ENCODE measurements around the gene WDFY3. TPM values are rescaled to one million over a fixed set of nuclear protein-coding genes. Genes with fewer than 3 reads are reported as not detected.
"Not testable (repeated sequence)": the region's sequence is repeated elsewhere in the genome, so short reads cannot be mapped to it uniquely, and the experiment has no call there.

WDFY3 gene
- polyA plus RNA-seq, 4 donors, result 3.0 to 33.3 (median 6.4) TPM

GRCh38 chr4:84855774-84856173, 110.7 kb downstream of the WDFY3 start:
- H3K4me1 ChIP-seq (ENCODE audit: control insufficient read depth in 3 of 3, insufficient read depth in 2 of 3, low read depth in 1 of 3, low read length in 2 of 3), result no peaks in the 10 kb centered on the region
- FAIRE-seq, result no peak

DNA sequence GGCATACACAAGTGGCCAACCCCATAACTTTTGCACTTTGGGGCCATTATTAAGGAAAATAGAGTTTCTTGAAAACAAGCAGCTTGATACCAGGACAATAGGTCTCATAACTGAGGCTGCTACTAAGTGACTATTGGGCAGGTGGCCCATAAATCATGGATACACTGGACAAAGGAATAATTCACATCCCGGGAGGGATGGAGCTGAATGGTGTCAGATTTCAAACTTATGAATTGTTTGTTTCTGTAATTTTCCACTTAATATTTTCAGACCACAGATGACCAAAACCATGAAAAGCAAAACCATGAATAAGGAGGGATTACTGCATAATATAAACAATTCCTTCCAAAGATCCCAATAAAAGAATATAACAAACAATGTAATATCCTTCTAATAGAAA, 114.4 kb downstream of the WDFY3 start:
- Histone ChIP-seq H3K4me3 (ENCODE audit: low read depth in 1 of 3, low read length in 3 of 3) (no peak overlapping the region), H3K36me3 (ENCODE audit: control insufficient read depth in 3 of 3, insufficient read depth in 2 of 3, low read depth in 1 of 3, low read length in 3 of 3) (peaks cover 0 to 7% (median 4%) of the 10 kb centered on the region in 3 donors), H3K4me1 (ENCODE audit: control insufficient read depth in 3 of 3, insufficient read depth in 2 of 3, low read depth in 1 of 3, low read length in 2 of 3) (no peaks in the 10 kb centered on the region), H3K27ac (ENCODE audit: low read depth in 1 of 3, low read length in 2 of 3) (no peak overlapping the region), H3K27me3 (ENCODE audit: control insufficient read depth in 3 of 3, insufficient read depth in 3 of 3, low read length in 3 of 3) (no peaks in the 10 kb centered on the region), H3K9me3 (ENCODE audit: control insufficient read depth in 2 of 2, insufficient read depth in 1 of 2, low read depth in 1 of 2, low read length in 1 of 2) (no peaks in the 10 kb centered on the region)
- FAIRE-seq, result no peak
- whole genome bisulfite sequencing, 3 donors, result 56 to 81% (median 71%) methylated on average over 1 of the region's 1 CpG
- DNase-seq, result no peak

More at GRCh38 chr4:84855774-84856173, 110.7 kb downstream of the WDFY3 start:
- Histone ChIP-seq H3K27me3 (ENCODE audit: control insufficient read depth in 3 of 3, insufficient read depth in 3 of 3, low read length in 3 of 3) (no peaks in the 10 kb centered on the region), H3K4me3 (ENCODE audit: low read depth in 1 of 3, low read length in 3 of 3) (no peak overlapping the region), H3K27ac (ENCODE audit: low read depth in 1 of 3, low read length in 2 of 3) (no peak overlapping the region), H3K36me3 (ENCODE audit: control insufficient read depth in 3 of 3, insufficient read depth in 2 of 3, low read depth in 1 of 3, low read length in 3 of 3) (peaks cover 0 to 15% (median 1%) of the 10 kb centered on the region in 3 donors), H3K9me3 (ENCODE audit: control insufficient read depth in 2 of 2, insufficient read depth in 1 of 2, low read depth in 1 of 2, low read length in 1 of 2) (no peaks in the 10 kb centered on the region)
- WGBS, 3 donors, result 84 to 100% (median 92%) methylated on average over 2 of the region's 2 CpGs
- DNase-seq, result no peak

DNA sequence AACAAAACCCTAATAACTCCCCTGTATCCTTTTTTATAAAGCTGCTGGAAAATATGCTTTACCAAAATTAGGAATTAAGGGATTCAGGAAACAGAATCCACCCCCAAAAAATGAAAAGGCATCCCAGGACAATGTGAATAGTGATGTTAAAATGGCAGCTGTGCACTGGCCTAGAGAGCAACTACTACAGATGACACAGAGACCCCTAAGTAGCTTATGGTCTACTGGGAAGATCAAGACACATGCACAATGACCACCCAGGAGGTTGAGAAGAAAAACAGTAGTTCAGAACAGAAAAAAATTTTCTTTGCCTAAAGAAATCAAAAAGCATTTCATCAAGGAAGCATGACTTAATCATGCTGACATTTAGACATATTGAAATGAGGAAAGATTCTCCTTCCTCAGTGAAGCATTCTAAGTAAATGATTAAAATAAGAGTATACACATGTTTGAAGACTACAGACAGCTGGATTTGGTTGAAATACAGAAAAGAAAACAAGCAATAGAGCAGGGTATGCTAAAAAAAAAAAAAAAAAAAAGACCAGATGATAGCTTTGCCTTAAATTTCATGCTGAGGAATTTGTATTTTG, 117.3 kb downstream of the WDFY3 start:
- Histone ChIP-seq H3K4me1 (ENCODE audit: control insufficient read depth in 3 of 3, insufficient read depth in 2 of 3, low read depth in 1 of 3, low read length in 2 of 3) (no peaks in the 10 kb centered on the region), H3K9me3 (ENCODE audit: control insufficient read depth in 2 of 2, insufficient read depth in 1 of 2, low read depth in 1 of 2, low read length in 1 of 2) (no peaks in the 10 kb centered on the region), H3K4me3 (ENCODE audit: low read depth in 1 of 3, low read length in 3 of 3) (no peak overlapping the region), H3K27me3 (ENCODE audit: control insufficient read depth in 3 of 3, insufficient read depth in 3 of 3, low read length in 3 of 3) (no peaks in the 10 kb centered on the region), H3K36me3 (ENCODE audit: control insufficient read depth in 3 of 3, insufficient read depth in 2 of 3, low read depth in 1 of 3, low read length in 3 of 3) (peaks cover 0 to 5% (median 4%) of the 10 kb centered on the region in 3 donors), H3K27ac (ENCODE audit: low read depth in 1 of 3, low read length in 2 of 3) (no peak overlapping the region)
- no peak for FAIRE-seq
- DNase-seq, result no peak

GRCh38 chr4:84848432-84848831, 118.1 kb downstream of the WDFY3 start:
- Histone ChIP-seq H3K27me3 (ENCODE audit: control insufficient read depth in 3 of 3, insufficient read depth in 3 of 3, low read length in 3 of 3) (no peaks in the 10 kb centered on the region), H3K4me3 (ENCODE audit: low read depth in 1 of 3, low read length in 3 of 3) (no peak overlapping the region), H3K36me3 (ENCODE audit: control insufficient read depth in 3 of 3, insufficient read depth in 2 of 3, low read depth in 1 of 3, low read length in 3 of 3) (peaks cover 0 to 5% (median 4%) of the 10 kb centered on the region in 3 donors), H3K9me3 (ENCODE audit: control insufficient read depth in 2 of 2, insufficient read depth in 1 of 2, low read depth in 1 of 2, low read length in 1 of 2) (no peaks in the 10 kb centered on the region), H3K4me1 (ENCODE audit: control insufficient read depth in 3 of 3, insufficient read depth in 2 of 3, low read depth in 1 of 3, low read length in 2 of 3) (no peaks in the 10 kb centered on the region), H3K27ac (ENCODE audit: low read depth in 1 of 3, low read length in 2 of 3) (no peak overlapping the region)
- 81 to 96% (median 86%) methylated on average over 2 of the region's 2 CpGs for WGBS, 3 donors
- no peak for DNase-seq
- FAIRE-seq, result no peak

DNA sequence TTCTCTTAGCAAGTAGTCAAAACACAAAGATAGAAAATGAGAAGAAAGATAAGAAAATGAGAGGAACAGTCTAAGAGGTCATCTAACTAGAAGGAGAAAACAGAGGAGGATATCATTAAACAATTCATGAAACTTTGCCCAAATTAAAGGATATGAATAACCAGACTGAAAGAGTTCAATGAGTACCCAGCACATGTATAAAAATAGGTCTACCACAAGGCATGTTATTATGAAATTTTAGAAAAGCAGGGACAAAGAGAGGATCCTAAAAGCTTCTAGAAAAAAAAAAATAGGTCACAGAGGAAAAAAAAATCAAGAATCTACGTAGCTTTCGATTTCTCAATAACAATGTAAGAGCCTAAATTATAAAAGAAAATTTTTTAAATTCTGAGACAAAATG, 118.5 kb downstream of the WDFY3 start:
- DNase-seq (no peak), FAIRE-seq (no peak)
- H3K4me3 ChIP-seq (ENCODE audit: low read depth in 1 of 3, low read length in 3 of 3), result no peak overlapping the region
- H3K27ac ChIP-seq (ENCODE audit: low read depth in 1 of 3, low read length in 2 of 3), result no peak overlapping the region
- no peaks in the 10 kb centered on the region for H3K4me1 ChIP-seq (ENCODE audit: control insufficient read depth in 3 of 3, insufficient read depth in 2 of 3, low read depth in 1 of 3, low read length in 2 of 3)
- H3K27me3 ChIP-seq (ENCODE audit: control insufficient read depth in 3 of 3, insufficient read depth in 3 of 3, low read length in 3 of 3), result no peaks in the 10 kb centered on the region
- 92 to 96% (median 94%) methylated on average over 2 of the region's 2 CpGs for WGBS, 3 donors
- no peaks in the 10 kb centered on the region for H3K9me3 ChIP-seq (ENCODE audit: control insufficient read depth in 2 of 2, insufficient read depth in 1 of 2, low read depth in 1 of 2, low read length in 1 of 2)
- peaks cover 0 to 5% (median 4%) of the 10 kb centered on the region in 3 donors for H3K36me3 ChIP-seq (ENCODE audit: control insufficient read depth in 3 of 3, insufficient read depth in 2 of 3, low read depth in 1 of 3, low read length in 3 of 3)

- H3K4me1 ChIP-seq (ENCODE audit: control insufficient read depth in 3 of 3, insufficient read depth in 2 of 3, low read depth in 1 of 3, low read length in 2 of 3), result no peaks in the 10 kb centered on the region
- no peaks in the 10 kb centered on the region for H3K27me3 ChIP-seq (ENCODE audit: control insufficient read depth in 3 of 3, insufficient read depth in 3 of 3, low read length in 3 of 3)
- WGBS, 3 donors, result 83 to 90% (median 86%) methylated on average over 1 of the region's 1 CpG
- peaks cover 0 to 5% (median 5%) of the 10 kb centered on the region in 3 donors for H3K36me3 ChIP-seq (ENCODE audit: control insufficient read depth in 3 of 3, insufficient read depth in 2 of 3, low read depth in 1 of 3, low read length in 3 of 3)
- no peak overlapping the region for H3K27ac ChIP-seq (ENCODE audit: low read depth in 1 of 3, low read length in 2 of 3)
- H3K4me3 ChIP-seq (ENCODE audit: low read depth in 1 of 3, low read length in 3 of 3), result no peak overlapping the region
- no peaks in the 10 kb centered on the region for H3K9me3 ChIP-seq (ENCODE audit: control insufficient read depth in 2 of 2, insufficient read depth in 1 of 2, low read depth in 1 of 2, low read length in 1 of 2)
- no peak for FAIRE-seq
- DNase-seq, result no peak
Observed at GRCh38 chr4:84846985-84847384, 119.5 kb downstream of the WDFY3 start.

- 89 to 94% (median 90%) methylated on average over 1 of the region's 1 CpG for WGBS, 3 donors
- Histone ChIP-seq H3K36me3 (ENCODE audit: control insufficient read depth in 3 of 3, insufficient read depth in 2 of 3, low read depth in 1 of 3, low read length in 3 of 3) (peaks cover 2 to 17% (median 2%) of the 10 kb centered on the region in 3 donors), H3K27me3 (ENCODE audit: control insufficient read depth in 3 of 3, insufficient read depth in 3 of 3, low read length in 3 of 3) (no peaks in the 10 kb centered on the region), H3K4me3 (ENCODE audit: low read depth in 1 of 3, low read length in 3 of 3) (no peak overlapping the region), H3K9me3 (ENCODE audit: control insufficient read depth in 2 of 2, insufficient read depth in 1 of 2, low read depth in 1 of 2, low read length in 1 of 2) (no peaks in the 10 kb centered on the region), H3K27ac (ENCODE audit: low read depth in 1 of 3, low read length in 2 of 3) (no peak overlapping the region), H3K4me1 (ENCODE audit: control insufficient read depth in 3 of 3, insufficient read depth in 2 of 3, low read depth in 1 of 3, low read length in 2 of 3) (no peaks in the 10 kb centered on the region)
- FAIRE-seq, result no peak
- DNase-seq, result peak in 1 of 2 donors; percentile 5
Observed at GRCh38 chr4:84841435-84841834, 125.1 kb downstream of the WDFY3 start.

DNA sequence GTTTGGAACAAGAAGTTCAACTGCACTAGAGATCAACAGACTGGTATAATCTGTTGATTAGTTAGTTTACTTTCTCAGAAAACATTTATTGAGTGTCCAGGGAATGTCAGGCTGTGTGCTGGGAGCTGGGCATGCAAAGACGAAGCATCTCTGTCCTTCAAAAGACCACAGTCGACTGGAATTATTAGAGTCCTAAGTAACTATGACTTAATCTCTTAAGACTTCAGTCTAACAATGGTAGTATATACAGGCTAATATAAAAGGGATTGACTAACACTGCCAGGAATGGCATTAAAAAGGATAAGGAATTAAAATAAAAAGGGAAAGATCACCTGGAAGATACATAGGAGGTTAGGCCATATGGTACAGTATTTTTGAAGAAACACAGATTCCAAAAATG, 128.7 kb downstream of the WDFY3 start:
- WGBS, 3 donors, result 65 to 73% (median 69%) methylated on average over 2 of the region's 2 CpGs
- FAIRE-seq, result no peak
- Histone ChIP-seq H3K36me3 (ENCODE audit: control insufficient read depth in 3 of 3, insufficient read depth in 2 of 3, low read depth in 1 of 3, low read length in 3 of 3) (peaks cover 2 to 17% (median 2%) of the 10 kb centered on the region in 3 donors), H3K4me1 (ENCODE audit: control insufficient read depth in 3 of 3, insufficient read depth in 2 of 3, low read depth in 1 of 3, low read length in 2 of 3) (no peaks in the 10 kb centered on the region), H3K27ac (ENCODE audit: low read depth in 1 of 3, low read length in 2 of 3) (no peak overlapping the region), H3K27me3 (ENCODE audit: control insufficient read depth in 3 of 3, insufficient read depth in 3 of 3, low read length in 3 of 3) (no peaks in the 10 kb centered on the region), H3K4me3 (ENCODE audit: low read depth in 1 of 3, low read length in 3 of 3) (no peak overlapping the region), H3K9me3 (ENCODE audit: control insufficient read depth in 2 of 2, insufficient read depth in 1 of 2, low read depth in 1 of 2, low read length in 1 of 2) (no peaks in the 10 kb centered on the region)
- DNase-seq, result no peak

DNA sequence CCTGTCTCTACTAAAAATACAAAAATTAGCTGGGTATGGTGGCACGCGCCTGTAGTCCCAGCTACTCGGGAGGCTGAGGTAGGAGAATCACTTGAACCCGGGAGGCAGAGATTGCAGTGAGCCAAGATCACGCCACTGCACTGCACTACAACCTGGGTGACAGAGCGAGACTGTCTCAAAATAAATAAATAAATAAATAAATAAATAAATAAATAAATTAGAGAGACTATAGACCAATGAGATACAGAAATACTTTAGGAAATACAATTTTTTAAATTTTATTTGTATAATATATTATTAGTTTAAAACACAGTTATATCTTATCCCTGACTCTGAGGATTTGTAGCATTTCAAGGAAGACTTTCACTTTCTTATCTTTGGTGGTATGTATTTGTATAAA, 136.9 kb downstream of the WDFY3 start:
- H3K27ac ChIP-seq (ENCODE audit: low read depth in 1 of 3, low read length in 2 of 3); H3K27me3 ChIP-seq (ENCODE audit: control insufficient read depth in 3 of 3, insufficient read depth in 3 of 3, low read length in 3 of 3); FAIRE-seq; DNase-seq; H3K4me1 ChIP-seq (ENCODE audit: control insufficient read depth in 3 of 3, insufficient read depth in 2 of 3, low read depth in 1 of 3, low read length in 2 of 3); H3K9me3 ChIP-seq (ENCODE audit: control insufficient read depth in 2 of 2, insufficient read depth in 1 of 2, low read depth in 1 of 2, low read length in 1 of 2); H3K4me3 ChIP-seq (ENCODE audit: low read depth in 1 of 3, low read length in 3 of 3): not testable (repeated sequence)
- WGBS, 3 donors, result 94 to 98% (median 96%) methylated on average over 6 of the region's 6 CpGs
- peaks cover 0 to 15% (median 0%) of the 10 kb centered on the region in 3 donors for H3K36me3 ChIP-seq (ENCODE audit: control insufficient read depth in 3 of 3, insufficient read depth in 2 of 3, low read depth in 1 of 3, low read length in 3 of 3)
